Testis (tissue), 3 donors: ENCODE data around the gene NDUFAF5. TPM values are rescaled to one million over a fixed set of nuclear protein-coding genes. Genes with fewer than 3 reads are reported as not detected.

Source experiments
- DNase-seq: peaks from one replicate; pipeline ENCODE4 v3.0.0-alpha.2; 2019
- H3K27ac ChIP-seq, 2 donors: fragments of 200-600 bp; sonication (generic); one replicate each; pipeline ENCODE4 v1.5.1; 2019
- H3K27me3 ChIP-seq: fragments of 200-600 bp; sonication (generic); one replicate; pipeline ENCODE4 v1.5.1; 2019
- H3K36me3 ChIP-seq: fragments of 200-600 bp; sonication (generic); one replicate; pipeline ENCODE4 v1.5.1; 2017; ENCODE audit warnings: low read depth; ENCODE audit errors: missing control alignments
- H3K4me1 ChIP-seq: fragments of 200-600 bp; sonication (generic); one replicate; pipeline ENCODE4 v1.5.1; 2019
- H3K4me3 ChIP-seq, 2 donors: fragments of 200-600 bp; sonication (generic); one replicate each; pipeline ENCODE4 v1.5.1; 2017 to 2019
- H3K9me3 ChIP-seq: fragments of 200-600 bp; sonication (generic); one replicate; pipeline ENCODE4 v1.5.1; 2017
- POLR2A ChIP-seq: fragments of 450-650 bp; IDR thresholded peaks from one replicate; pipeline ENCODE4 v1.6.1; 2017; ENCODE audit warnings: antibody characterized with exemption, mild to moderate bottlenecking, moderate library complexity
- WGBS, 2 donors: methylation state at CpG; one replicate each; pipeline ENCODE4 v1.1.5; 2018; 5-methylcytosine and 5-hydroxymethylcytosine counted together
- intact Hi-C: fragments of 100-400 bp; cut with DNase I; formaldehyde crosslinking; loops from one replicate; pipeline ENCODE4 v1.15.1; 2023; ENCODE audit warnings: low total_unique reads
- polyA plus RNA-seq: library from polyadenylated mRNA; stranded (reverse); fragments of 350-450 nt; fragmentation: Illumina TruSeq; extraction: RNeasy Lipid Tissue Mini Kit (QIAGEN cat#74804); gene quantifications from one replicate; pipeline ENCODE4 v1.2.3, GENCODE V29; 2014; ENCODE audit warnings: low read depth, low replicate concordance; ENCODE audit not compliant: insufficient read depth
- total RNA-seq, 2 donors: library from RNA; depleted of rRNA; stranded (reverse); fragments of >200 nt; gene quantifications; one replicate each; pipeline ENCODE4 v1.2.3, GENCODE V29; 2016
- TF ChIP-seq, protein P1 (sequence below), 3 experiments: fragments of 450-650 bp in 2 of 3; fragments of 200-600 bp in 1 of 3; sonication (generic) in 1 of 3; IDR thresholded peaks; one replicate each; pipeline ENCODE4 v1.5.1; 2016 to 2019; ENCODE audit warnings: antibody characterized with exemption in 3 of 3, mild to moderate bottlenecking in 2 of 3, moderate library complexity in 1 of 3

The NDUFAF5 gene
- total and polyA plus RNA-seq, 3 donors from 2014 or later, result 32.9 to 50.5 (median 36.4) TPM

DNA sequence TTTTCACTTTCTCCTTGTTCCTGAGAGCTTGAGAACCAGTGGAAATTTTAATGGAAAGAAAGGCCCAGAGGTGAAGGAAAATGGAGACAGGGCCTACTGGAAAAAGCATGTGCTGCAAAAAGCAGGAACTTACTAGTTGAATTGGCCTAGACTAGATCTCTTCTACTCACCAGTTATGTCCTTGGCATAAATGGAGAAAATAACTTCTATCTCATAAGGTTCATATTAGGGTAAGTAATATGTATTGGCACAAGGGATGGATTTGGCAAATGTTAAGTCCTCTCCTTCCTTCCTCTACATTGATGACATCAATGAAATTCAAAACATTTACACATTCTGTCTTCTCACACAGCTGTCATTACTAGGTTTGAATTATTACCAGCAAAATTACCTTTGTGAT, 74.0 kb downstream of the NDUFAF5 start:
- no peak overlapping the region for H3K27ac ChIP-seq

DNA sequence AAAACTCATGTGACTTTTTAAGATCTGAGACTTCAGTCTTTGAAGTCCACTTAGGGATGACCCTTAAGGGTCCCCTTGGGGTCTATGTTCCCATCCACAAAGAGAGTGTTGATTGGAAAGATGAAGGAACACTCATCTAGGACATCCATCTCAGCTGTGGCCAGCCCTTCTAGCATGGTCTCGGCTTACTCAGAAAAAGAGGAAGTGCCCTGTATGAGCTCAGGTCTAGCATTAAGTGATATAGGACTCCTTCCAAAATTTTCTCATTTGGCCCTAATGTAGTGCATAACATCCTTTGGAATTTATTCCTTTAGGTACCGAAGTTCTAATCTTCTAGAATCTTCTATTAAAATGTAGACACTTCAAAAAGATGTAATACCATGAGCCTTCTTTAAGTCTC, 77.4 kb downstream of the NDUFAF5 start:
- intact Hi-C loops, result no loop called here
- 89 to 92% methylated on average over 2 of the region's 2 CpGs for WGBS, 2 donors
- TF ChIP-seq, protein P1, sequence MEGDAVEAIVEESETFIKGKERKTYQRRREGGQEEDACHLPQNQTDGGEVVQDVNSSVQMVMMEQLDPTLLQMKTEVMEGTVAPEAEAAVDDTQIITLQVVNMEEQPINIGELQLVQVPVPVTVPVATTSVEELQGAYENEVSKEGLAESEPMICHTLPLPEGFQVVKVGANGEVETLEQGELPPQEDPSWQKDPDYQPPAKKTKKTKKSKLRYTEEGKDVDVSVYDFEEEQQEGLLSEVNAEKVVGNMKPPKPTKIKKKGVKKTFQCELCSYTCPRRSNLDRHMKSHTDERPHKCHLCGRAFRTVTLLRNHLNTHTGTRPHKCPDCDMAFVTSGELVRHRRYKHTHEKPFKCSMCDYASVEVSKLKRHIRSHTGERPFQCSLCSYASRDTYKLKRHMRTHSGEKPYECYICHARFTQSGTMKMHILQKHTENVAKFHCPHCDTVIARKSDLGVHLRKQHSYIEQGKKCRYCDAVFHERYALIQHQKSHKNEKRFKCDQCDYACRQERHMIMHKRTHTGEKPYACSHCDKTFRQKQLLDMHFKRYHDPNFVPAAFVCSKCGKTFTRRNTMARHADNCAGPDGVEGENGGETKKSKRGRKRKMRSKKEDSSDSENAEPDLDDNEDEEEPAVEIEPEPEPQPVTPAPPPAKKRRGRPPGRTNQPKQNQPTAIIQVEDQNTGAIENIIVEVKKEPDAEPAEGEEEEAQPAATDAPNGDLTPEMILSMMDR (IDR thresholded peaks at IDR 0.05), result no peak
- no peak for TF ChIP-seq POLR2A
- H3K27me3 ChIP-seq, result no peaks in the 10 kb centered on the region
- H3K4me1 ChIP-seq, result no peaks in the 10 kb centered on the region
- H3K36me3 ChIP-seq, result no peaks in the 10 kb centered on the region
- DNase-seq, result no peak
- H3K4me3 ChIP-seq, result no peak overlapping the region
- H3K27ac ChIP-seq, result no peak overlapping the region
- no peaks in the 10 kb centered on the region for H3K9me3 ChIP-seq

More for the DNA sequence above, 74.0 kb downstream of the NDUFAF5 start:
- no peaks in the 10 kb centered on the region for H3K4me1 ChIP-seq
- no peaks in the 10 kb centered on the region for H3K27me3 ChIP-seq
- H3K36me3 ChIP-seq, result no peaks in the 10 kb centered on the region
- TF ChIP-seq, protein P1 (IDR thresholded peaks at IDR 0.05), result no peak
- TF ChIP-seq POLR2A, result no peak
- H3K4me3 ChIP-seq, result no peak overlapping the region
- intact Hi-C loops, result no loop called here
- DNase-seq, result no peak
- no peaks in the 10 kb centered on the region for H3K9me3 ChIP-seq

DNA sequence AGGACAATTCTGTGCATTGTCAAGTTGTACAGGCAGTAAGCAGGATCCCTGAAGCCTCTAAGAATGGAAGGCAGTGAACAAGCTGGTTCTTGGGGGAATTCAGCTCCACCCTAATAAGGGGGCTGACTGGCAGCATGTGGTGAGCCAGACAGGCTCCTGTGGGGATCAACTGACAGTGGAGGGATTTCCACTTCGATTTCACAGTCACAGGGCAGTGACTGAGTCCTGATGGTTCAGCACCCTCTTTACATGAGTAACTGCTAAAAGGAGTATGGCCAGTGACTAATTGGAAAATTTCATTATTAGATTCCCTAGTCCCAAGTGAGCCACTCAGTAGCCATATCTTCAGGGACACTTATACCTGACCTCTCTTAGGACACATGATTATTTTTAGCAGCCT, 78.4 kb downstream of the NDUFAF5 start:
- H3K27me3 ChIP-seq, result no peaks in the 10 kb centered on the region
- no peaks in the 10 kb centered on the region for H3K9me3 ChIP-seq
- no peaks in the 10 kb centered on the region for H3K4me1 ChIP-seq
- H3K36me3 ChIP-seq, result no peaks in the 10 kb centered on the region
- 89 to 95% methylated on average over 1 of the region's 1 CpG for WGBS, 2 donors
- intact Hi-C loops, result no loop called here
- H3K4me3 ChIP-seq, result no peak overlapping the region
- no peak for DNase-seq
- no peak for TF ChIP-seq POLR2A
- TF ChIP-seq, protein P1 (IDR thresholded peaks at IDR 0.05), result no peak
- no peak overlapping the region for H3K27ac ChIP-seq

DNA sequence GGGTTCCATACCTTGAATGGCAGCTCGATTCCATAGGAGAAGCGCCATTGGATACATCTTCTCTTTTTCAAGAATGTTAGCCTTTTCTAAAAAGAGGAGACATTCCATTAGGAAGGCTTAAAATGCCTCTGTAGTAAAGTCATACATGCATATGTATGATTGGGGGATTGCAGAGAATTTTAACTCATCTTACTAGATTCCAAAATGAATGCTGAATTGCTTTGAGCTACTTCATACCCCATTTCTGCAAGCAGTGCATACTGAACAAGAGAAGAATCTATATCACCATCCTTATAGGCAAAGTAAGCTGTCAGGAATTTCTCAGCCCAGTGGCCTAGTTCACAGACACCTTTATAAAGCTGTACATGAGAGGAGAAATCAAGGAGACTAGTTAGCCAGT, 80.3 kb downstream of the NDUFAF5 start:
- Histone ChIP-seq H3K27ac (no peak overlapping the region), H3K36me3 (no peaks in the 10 kb centered on the region), H3K9me3 (no peaks in the 10 kb centered on the region), H3K4me1 (no peaks in the 10 kb centered on the region), H3K4me3 (no peak overlapping the region), H3K27me3 (no peaks in the 10 kb centered on the region)
- intact Hi-C loops, result no loop called here
- 88 to 90% methylated on average over 2 of the region's 2 CpGs for WGBS, 2 donors
- no peak for TF ChIP-seq POLR2A
- TF ChIP-seq, protein P1 (IDR thresholded peaks at IDR 0.05), result no peak
- no peak for DNase-seq

DNA sequence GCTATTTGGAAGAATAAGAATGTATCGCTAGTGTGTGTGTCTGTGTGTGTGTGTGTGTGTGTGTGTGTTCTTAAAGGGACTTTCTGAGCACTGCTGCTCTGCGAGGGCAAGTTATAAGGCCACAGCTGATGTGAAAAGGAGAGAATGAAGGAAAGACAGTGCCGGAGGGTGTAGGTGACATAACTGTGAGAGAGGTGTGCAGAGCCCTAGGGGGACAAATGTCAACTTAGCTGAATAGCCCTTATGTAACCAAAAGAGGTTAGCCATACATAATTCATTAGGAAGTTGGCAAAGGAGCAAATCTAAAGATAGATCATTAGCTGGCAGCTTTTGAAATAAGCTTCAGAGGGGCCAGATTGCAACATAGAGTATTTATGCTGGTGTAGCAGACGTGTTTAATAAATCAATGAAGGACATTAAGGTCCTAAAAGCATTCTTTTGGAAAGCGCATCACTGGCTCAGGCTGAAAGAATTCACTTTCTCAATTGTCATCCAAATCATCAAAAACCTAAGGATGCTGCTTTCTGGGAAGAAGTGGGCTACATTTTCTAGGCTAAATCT, 81.0 kb downstream of the NDUFAF5 start:
- no peaks in the 10 kb centered on the region for H3K9me3 ChIP-seq
- no peak for TF ChIP-seq POLR2A
- TF ChIP-seq, protein P1 (IDR thresholded peaks at IDR 0.05), result no peak
- 42 to 46% methylated on average over 5 of the region's 5 CpGs for whole genome bisulfite sequencing, 2 donors
- H3K27me3 ChIP-seq, result no peaks in the 10 kb centered on the region
- no peak for DNase-seq
- H3K36me3 ChIP-seq, result no peaks in the 10 kb centered on the region
- intact Hi-C loops, result no loop called here
- H3K27ac ChIP-seq, result no peak overlapping the region
- H3K4me3 ChIP-seq, result no peak overlapping the region
- H3K4me1 ChIP-seq, result no peaks in the 10 kb centered on the region
